HG02610 (cell line): ENCODE results near the gene ABLIM2.

Source experiments
- ATAC-seq: cut with Tn5 transposase; IDR thresholded peaks from one replicate; pipeline ENCODE4 v1.9.1; 2021; ENCODE audit warnings: mild to moderate bottlenecking, moderate library complexity; ENCODE audit not compliant: unreplicated experiment

Gene ABLIM2

DNA sequence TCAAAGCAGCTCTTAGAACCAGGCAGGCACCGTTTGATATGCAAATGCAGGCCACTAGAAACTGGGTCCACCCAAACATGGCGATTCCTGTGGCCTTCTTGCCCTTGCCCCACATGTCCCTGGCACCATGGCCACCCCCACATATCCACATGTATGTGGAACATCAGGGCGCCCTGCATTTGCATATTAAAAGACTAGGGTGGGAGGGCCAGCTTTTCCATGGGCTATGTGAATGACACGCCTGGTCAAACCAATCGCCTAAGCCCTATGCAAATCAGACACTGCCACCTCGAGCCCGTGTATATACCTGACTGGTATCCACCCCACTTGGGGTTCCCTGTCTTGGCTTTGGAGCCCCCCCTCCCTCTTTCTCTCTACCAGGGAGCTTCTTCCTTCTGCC lies 107.0 kb downstream of the ABLIM2 start:
- ATAC-seq, result no peak

DNA sequence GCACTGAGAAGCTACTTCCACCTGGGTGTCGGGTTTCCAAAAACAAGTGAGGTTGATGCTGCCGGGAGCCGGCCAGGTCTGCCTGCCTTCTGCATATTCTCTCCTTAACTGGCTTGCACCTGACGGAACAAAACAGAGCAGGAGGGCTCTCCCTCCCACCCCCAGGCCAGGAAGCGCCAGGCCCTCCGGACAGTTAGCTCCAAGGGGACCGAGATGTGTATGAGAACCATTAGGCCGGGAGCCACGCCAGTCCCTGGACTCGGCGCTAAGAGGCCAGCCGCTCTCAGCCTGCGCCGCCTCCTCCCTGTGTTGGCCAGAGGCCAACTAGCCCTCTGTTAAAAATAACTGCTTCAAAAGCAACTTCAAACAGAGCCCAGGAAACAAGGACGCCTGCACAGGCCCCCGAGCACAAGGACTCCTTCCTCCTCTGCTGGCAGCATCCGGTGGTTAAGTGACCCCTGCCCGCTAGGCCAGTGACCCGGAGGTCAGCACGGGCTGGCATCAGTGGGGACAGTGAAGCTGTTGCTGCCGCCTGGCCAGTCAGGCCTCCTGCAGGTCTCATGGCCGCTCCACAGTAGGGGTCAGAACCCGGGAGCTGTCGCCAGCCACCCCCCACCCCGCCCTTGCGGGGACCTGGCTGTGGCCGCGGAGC lies 107.9 kb downstream of the ABLIM2 start:
- ATAC-seq, result no peak

DNA sequence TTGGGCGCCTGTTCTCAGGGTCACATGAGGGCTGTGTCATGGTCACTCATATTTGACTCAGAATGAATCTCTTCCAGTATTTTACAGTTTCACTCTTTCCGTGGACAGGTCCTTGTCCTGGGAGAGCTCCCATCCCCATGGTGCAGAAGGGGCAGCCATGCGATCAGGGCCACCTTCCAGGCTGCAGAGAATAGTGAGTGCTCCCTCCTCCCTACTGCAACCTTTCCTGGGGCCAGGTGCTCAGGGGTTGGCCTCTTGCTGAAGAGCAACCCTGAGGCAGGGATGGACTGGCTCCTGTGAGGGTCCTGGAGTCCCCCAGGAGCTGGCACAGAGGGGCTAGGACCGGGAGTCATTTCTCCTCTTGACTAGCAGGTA lies 108.4 kb downstream of the ABLIM2 start:
- ATAC-seq, result no peak

DNA sequence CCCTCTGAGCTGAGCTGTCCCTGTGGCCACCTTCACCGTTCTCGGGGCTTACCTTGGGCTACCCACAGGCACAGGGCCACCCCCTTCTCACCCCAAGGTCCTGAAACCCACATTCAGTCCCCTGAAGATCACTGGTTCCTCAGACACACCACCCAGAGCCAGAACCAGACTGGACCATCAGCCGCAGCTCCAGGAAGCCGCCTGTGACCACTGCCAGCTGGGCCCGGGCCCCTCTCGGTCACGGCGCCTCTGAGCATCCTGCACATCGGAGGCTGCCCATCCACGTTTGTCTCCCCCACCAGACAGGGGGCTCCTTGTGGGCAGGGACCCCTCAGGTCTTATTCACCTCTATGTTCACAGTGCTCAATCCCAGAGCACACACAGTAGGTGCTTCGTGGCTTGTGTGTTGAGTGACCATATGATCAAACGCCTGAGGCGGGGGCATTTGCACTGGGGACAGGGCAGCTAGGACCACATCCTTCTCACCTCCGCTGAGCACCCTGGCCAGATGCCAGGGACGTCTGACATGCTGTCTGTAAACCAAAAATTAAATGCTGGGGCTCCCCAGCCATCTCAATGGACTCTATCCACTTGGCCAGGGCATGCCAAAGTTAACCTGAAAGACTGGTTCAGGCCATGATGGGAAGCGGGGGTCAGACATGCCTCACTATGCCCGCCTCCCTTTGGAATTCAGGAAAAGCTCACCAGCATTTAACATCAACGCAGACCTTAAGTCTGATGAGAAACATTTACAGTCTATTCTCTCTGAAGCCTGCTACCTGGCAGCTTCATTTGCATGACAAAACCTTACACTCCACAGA lies 109.5 kb downstream of the ABLIM2 start:
- no peak for ATAC-seq

DNA sequence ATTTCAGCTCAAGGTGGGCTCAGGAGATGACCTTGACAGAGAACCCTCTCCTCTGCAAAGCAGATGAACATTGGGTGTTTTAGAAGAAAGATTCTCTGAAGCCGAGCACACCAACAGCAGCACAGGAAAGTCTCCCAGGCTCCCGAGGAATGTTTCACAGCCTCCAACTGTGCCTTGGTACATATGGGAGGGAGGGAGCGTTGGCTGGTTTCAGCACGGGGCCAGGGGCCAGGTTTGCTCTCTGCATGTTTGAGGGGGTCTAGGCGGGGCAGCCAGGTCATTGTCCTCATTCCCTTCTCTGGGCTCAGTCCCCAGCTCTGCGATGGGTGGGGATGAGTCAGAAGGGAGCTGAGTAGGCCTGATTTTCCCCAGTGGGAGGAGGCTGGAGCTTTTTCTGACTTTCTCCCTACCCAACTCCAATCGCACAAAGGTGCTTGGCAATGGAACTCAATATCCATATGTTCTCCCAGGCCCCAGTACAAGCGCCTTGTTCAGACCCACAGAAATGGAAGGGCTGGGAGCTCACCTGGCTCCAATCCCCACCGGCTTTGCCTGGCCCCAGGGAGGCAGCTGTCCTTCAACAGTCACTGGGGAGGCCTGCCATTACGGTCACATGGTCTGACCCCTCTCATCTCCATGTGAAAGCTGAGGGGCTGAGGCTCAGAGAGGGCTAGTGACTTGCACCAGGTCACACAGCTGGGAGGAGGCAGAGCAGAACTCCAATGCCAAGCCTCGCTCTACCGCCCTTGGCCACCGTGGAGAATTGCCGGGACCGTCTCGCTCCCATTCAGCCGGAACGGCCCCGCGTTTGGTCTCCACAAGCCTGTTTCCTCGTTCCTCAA lies 110.6 kb downstream of the ABLIM2 start:
- no peak for ATAC-seq

DNA sequence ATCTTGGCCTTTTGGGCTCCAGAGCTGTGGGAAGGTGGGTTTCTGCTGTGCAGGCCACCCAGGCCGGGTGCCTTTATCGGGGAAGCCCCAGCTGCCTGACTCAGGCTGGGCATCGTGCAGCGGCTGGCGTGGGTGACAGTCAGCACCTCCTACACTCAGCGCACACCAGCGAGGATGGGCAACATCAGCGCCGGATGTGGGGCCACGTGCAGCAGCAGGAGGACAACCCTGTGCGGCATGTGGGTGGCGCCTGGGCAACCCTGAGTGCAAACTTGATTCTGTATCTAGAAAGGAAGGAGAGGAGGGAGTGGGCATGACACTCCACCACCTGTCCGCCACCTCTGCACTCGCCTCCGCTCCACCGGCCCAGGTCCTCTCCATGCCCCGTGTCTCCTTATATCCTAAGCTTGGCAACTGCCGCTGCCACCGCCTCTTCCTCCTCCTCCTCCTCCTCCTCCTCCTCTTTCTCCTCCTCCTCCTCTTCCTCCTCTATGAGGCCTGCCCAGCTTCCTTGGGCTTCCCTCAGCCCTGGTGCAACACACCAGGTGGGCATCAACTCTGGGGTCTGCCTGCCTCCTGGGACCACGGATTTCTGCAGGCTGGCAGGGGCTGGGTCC lies 111.6 kb downstream of the ABLIM2 start:
- ATAC-seq, result no peak

DNA sequence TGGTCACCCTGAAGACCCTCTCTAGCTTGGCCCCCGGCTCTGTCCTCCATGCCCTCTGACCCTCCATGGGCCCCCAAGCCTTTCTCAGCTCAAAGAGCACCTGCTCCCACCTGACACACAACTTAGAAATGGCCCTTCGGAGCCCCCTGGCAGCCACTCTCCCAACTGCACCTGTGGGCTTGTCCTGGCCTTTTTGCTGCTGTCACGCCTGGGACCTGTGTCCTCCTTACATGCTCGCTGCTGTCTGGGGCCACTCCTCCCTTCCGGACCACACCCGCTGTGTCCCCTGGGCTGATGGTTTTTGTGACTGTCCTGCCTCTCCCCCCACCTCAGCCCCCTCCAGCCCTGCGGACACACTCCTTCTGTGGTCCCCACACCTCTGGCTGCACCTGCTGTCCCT lies 112.7 kb downstream of the ABLIM2 start:
- ATAC-seq, result no peak

DNA sequence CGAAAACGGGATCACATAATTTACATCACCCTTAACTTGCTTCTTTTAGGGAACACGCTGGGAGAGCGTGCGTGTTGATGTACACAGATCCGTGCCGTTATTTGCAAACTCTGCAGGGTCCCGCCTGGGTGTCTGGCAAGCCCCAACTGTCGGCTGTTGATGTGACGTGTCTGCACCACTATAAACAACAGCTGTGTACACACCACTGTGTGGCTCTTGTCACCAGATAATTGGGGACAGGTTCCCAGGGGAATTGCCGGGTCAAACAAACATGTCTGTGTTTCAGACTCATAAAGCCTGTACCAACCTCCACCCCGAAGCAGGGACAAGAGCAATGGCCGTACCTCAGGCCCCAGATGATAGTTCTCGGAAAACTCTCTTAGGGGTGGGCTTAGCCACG lies 113.9 kb downstream of the ABLIM2 start:
- ATAC-seq, result no peak

DNA sequence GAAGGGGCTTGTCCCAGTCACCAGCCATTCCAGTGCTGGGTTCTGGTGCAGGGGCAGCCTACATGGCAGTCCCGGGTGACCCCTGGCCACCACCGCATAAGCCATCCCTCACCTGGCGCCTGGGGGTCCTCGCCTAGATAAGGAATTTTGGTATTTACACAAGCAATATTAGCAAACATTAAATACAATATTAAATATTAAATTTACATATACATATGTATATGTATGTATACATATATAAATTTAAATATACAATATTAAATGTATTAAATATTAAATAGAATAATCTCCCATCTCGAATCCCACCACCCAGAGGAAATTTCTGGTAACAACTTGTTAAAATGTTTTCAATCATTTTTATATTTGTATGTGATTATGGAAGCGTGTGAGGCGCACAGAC lies 114.4 kb downstream of the ABLIM2 start:
- no peak for ATAC-seq

DNA sequence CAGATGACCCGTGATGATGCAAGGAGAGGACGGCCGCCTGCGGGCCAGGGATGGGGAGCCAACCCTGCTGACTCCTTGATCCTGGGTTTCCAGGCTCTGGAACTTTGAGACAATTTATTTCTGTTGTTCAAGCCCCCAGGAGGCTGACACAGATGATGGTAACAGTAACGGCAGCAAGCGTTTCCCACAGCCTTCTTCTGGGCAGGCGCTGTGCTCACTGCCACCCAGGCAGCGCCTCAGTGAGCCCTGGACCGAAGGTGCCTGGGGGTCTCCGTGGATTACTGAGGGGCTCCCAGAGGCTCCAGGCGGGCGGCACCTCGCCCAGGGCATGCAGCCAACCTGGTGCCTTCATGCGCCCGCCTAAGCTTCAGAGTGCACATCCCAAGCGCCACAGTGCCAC lies 115.0 kb downstream of the ABLIM2 start:
- no peak for ATAC-seq

DNA sequence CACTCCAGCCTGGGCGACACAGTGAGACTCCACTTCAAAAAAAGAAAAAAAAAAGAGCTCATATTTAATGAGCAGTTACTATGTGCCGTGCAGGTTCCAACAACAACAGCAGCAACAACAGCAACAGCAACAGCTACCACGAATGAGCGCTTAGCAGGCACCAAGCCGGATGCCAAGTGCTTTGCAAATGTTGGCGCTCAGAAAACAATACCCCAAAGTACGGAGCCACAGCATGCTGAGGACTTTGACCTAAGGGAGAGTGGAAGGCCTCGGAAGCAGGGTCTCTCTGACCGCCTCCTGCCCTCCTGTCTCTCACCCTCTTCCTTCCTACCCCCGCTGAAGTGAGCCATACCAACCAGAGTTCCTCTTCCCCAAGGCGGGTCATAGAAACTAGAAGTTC lies 116.7 kb downstream of the ABLIM2 start:
- no peak for ATAC-seq

DNA sequence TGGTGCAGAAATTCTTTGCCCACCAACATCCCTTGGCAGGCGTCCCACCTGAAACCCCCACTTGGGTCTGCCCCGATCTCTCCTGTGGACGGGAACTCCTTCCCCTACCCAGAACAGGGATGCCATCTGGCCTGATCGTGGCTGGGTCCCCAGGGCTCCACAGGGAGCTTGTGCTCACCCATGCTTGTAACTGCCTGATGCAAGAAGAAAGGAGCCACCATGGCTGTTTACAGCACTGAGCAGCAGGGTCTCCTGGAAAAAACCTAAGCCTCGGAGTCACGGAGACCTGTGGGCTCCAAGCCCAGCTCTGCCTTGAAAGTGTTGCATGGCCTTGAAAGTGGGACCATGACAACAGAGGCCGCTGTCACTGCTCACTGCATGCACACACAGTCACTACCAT lies 117.4 kb downstream of the ABLIM2 start:
- ATAC-seq, result no peak

DNA sequence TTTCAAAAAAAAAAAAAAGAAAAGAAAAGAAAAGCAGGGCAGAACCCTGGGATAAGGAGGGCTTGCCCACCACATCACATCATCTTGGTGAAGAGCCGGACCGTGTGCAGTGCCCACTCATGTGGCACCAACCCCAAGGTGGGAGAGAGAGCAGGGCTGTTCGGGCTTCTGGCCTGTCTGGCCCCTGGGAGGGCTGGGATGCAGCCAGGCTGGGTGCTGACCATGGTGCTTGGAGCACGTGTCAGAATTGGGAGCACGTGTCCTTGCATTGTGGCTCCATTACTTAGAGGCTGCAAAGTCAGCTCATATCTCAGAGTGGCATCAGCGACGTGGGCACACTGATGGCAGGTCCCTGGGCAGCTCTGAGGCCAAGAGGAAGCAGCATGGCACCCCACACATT lies 118.0 kb downstream of the ABLIM2 start:
- ATAC-seq, result no peak

DNA sequence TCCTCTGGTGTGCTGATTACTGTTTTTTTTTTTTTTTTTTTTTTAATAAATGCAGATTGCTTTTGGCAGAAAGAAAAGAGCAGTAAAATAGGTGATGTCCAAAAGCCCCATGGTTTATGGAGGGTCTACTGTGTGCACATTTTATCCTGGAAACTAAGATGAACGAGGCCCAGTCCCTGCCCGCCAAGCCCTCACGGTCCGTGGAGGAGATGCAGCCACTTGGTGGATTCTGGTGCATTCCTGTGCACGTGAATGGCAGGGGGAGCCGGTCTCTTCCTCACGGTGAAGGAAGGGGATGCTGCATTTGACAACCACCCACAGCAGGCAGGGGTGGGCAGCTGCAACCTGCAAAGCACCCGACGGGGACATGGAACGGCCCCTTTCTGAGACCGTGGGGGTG lies 118.8 kb downstream of the ABLIM2 start:
- no peak for ATAC-seq

DNA sequence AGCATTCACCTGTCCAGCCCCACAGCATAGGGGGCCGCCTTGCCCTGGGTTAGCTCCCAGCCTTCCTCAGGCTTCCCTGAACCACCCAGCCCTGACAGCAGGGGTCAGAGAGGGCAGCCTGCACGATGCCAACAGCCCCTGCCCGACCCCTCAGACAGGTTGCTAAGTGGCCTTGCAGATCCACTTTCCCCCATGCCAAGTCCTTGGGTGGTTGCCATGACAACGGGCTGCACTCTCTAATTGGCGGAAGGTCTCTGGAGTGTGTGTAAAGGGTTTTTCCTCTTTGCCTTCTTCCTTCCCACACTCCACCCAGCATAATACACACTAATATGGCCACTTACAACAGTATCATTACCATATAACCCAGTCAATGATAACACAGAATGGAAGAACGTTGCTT lies 119.3 kb downstream of the ABLIM2 start:
- no peak for ATAC-seq

DNA sequence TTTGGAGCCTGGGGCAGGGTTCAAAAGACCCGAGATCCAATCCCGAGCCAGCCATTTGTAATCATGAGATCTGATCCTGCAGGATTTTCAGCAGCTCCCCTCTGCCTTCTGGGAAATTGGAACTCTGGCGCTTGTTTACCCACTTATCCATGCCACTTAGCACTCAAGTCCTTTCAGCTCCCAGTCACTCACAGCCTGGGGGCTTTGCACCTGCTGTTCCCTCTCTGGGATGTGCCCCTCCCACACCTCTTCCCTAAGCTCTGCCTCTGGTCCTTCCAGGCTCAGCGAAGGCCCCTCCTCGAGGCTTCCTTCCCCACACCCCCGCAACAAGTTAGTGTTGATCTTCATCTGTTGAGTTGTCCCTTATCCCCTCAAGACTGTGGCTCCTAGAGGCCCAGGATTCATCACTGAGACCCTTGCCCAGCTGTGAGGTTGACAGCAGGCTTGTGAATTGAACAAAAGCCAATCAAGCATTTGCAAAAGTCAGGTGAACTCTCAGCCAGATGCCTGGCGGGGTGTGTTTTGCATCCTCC lies 119.8 kb downstream of the ABLIM2 start:
- no peak for ATAC-seq

DNA sequence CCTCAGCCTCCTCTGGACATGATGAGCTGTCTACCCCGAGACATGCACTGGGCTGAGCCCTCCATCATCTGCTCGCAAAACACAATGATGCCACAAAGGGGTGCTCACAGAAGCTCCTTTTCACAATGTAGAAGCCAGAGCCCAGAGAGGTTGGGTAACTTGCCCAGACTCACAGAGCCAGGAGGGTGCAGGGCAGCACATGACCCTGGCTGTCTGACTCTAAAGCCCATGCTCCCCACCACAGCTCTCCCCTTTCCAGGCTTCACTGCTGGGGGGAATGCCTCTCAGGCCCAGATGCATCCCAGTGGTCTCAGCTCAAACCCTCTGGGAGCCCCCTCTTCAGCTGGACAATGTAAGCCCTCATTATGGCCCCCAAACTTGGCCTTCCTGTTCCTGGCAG lies 120.5 kb downstream of the ABLIM2 start:
- ATAC-seq, result no peak

DNA sequence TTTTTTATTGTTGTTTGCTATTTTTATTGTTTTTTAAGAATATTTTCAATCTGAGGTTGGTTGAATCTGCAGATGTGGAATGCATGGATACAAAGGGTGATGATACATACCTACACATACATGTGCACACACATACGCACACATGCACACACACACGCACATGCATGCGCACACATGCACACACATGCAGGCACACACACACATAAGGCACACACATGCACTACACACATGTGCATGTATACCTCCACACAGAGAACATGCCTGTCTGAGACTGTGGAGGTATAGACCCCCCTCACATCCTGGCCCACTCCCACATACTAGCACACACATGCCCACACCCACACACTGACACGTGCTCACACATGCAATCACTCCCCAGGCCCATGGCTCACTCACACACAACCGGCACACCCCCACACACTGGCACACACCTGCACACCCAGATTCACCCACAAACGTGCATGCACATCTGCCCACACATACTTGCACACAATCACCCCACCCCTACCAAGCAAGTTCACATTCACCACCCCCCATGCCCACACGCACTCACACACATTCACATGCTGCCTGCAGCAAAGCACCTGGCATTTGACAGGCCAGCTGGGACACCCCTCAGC lies 121.4 kb downstream of the ABLIM2 start:
- no peak for ATAC-seq

DNA sequence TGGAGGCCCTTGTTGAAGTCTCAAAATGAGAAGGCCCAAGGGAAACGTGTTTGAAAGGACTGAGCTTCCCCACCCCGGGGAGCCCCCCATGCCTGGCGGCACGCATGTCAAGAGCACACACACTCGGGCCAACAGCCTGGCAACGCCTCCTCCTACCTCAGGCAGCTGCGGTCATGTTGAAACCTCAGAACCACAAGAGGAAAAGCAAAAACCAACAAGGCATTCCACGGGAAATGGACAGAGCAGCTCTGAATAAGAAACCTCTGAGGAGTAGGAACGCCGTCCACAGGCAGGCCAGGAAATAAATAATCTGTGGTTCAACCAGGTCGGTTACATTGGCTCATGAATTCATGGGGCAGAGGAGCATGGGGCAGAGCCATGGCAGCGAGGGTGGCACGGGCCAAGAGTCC lies 123.2 kb downstream of the ABLIM2 start:
- ATAC-seq, result no peak

DNA sequence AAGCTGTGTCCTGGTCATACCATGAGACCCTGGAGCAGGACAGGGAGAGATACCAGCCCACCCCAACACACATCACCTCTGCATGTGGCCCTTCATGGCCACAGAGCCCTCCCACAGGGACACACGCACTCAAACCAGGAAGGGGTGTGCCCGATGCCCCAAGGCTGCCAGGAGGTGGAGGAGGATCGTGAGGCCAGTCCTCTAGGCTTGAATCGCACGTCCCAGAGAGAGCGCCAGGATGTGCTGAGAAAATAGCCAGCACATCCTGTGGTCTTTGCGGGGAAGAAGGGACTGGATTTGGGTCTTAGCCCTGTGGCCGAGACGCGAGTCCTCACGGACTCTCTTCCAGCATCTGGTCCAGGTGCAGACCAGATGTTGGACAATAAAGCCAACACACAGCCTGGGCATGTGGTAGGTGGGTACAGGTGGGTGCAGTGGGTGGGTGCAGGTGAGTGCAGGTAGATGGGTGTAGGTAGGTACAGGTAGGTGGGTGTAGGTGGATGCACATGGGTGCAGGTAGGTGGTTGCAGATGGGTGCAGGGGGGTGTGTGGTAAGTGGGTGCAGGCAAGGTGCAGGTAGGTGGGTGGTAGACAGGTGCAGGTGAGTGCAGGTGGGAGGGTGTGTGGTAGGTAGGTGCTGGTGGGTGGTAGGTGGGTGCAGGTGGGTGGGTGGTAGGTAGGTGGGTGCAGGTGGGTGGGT lies 124.6 kb downstream of the ABLIM2 start:
- no peak for ATAC-seq
